Measurements from ENCODE around the gene DIP2A.

Gene DIP2A

DNA sequence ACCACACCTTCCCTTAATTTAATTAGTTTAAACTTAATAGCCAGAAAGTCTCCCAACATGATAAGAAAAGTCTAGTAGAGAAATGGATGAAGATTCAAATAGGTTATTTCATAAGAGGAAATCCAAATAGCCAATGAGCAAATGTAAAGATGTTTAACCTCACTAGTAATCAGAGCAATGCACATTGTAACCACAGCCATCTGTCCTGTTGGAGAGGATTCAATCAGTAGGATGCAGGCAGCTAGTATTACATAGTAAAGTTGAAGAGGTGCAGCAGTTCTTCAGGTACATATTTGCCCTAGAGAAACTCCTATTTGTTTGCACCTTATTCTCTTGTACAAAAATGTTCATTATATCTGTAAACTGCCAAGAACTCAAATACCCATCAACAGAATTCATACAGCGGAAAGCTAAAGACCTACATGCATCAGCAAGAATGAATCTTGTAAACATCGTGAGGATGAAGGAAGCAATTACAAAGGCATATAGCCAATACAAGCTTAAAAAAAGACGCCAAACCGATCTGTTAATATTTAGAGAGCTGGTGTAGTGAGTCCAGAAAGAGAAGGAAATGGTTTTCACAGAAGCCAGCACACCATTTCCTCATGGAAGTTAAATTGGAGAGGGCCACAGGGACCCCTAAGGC is 27.9 kb downstream of the DIP2A start:
- no peak for TF ChIP-seq ZFX (IDR thresholded peaks at IDR 0.05)
- no peak for TF ChIP-seq CTCF (conservative IDR thresholded peaks at IDR 0.05)
- H3K27ac ChIP-seq = peak overlapping the region; percentile 92

DNA sequence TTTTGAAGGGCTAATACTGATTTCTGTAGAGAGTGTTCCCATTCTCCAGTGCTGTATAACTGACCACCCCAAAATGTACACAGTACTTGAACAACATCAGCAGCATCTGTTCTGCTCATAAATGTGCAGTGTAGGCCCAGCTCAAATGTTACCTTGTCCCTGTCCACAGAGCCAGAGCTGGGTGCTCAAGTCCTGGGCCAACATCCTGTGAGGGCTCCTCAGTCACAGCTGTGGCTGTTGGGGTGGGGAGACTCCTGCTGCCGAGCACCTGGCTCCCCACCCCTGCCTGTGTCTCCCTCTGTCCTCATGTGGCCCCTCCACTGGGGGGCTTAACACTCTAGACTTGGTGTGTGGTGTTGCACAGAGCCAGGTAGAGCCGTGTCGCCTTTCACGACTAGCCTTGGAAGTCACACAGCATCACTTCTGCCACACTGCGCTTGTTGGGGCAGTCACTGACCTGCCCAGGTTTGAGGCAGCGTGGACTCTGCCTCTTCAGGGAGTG is 30.5 kb downstream of the DIP2A start:
- peak overlapping the region; percentile 67 for H3K27ac ChIP-seq
- no peak for TF ChIP-seq CTCF (conservative IDR thresholded peaks at IDR 0.05)
- TF ChIP-seq ZFX (IDR thresholded peaks at IDR 0.05) = no peak

DNA sequence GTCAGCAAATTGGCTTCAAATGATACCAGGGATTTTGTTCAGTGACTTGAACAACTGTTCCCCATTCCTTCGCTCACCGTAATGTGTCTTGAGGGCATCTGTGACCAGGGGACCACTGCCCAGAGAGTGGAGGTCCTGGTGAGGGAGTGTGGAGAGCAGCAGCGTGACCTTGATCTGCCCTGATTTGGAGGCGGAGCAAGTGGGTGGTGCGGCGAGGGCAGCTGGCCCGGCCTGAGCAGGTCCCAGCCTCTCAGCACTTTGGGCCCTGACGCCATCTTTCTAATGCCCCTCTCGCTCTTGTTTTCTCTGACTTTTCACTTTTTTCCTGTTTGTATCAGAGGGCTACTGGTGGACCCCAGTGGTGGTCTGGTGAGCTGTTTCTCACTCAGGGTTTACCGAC is 31.1 kb downstream of the DIP2A start:
- H3K27ac ChIP-seq = peak overlapping the region; percentile 67
- no peak for TF ChIP-seq ZFX (IDR thresholded peaks at IDR 0.05)
- no peak for TF ChIP-seq CTCF (conservative IDR thresholded peaks at IDR 0.05)

DNA sequence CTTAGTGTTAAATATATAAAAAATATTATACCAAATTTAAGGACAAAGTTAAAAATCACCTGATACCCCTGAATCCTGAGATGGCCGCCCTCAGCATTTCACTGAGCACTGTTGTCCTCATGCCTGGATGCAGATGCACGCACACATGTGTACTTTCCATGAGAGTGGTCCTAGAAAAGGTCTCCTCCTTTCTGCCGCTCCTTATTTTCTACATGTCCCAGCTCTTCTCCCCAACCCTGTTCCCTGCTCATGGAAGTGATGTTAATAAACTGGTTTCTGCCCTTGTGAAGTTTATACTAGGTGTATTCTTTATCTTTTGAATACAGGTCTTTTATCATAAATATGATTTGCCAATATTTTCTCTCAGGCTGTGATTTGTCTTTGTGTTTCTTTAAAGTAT is 32.9 kb downstream of the DIP2A start:
- TF ChIP-seq ZFX (IDR thresholded peaks at IDR 0.05) = no peak
- TF ChIP-seq CTCF (conservative IDR thresholded peaks at IDR 0.05) = no peak
- no peak overlapping the region for H3K27ac ChIP-seq

DNA sequence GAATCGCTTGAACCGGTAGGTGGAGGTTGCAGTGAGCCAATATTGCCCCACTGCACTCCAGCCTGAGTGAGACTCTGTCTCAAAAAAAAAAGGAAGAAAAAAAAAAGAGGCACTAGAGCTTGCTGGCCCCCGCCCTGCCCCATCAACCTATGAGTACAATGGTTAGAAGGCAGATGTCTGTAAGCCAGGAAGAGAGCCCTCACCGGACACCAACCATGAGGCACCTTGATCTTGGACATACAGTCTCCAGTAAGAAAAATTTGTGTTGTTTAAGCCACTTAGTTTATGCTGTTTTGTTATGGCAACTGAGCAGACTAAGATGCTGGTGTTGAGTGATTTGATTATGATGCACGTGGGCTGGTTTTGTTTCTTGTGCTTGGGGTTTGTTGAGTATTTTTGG is 34.2 kb downstream of the DIP2A start:
- no peak for TF ChIP-seq ZFX (IDR thresholded peaks at IDR 0.05)
- TF ChIP-seq CTCF (conservative IDR thresholded peaks at IDR 0.05) = no peak
- H3K27ac ChIP-seq = no peak overlapping the region

- H3K27ac ChIP-seq = no peak overlapping the region
- no peak for TF ChIP-seq CTCF (conservative IDR thresholded peaks at IDR 0.05)
- no peak for TF ChIP-seq ZFX (IDR thresholded peaks at IDR 0.05)
Measured at GRCh38 chr21:46493828-46494227, 35.1 kb downstream of the DIP2A start.

GRCh38 chr21:46498335-46499050 is 39.8 kb downstream of the DIP2A start:
- no peak for TF ChIP-seq ZFX (IDR thresholded peaks at IDR 0.05)
- TF ChIP-seq CTCF (conservative IDR thresholded peaks at IDR 0.05) = no peak
- H3K27ac ChIP-seq = no peak overlapping the region

Data from C4-2B (cell line).